GM18508 (cell line): ENCODE results near the gene MNX1.

Experiments
- ATAC-seq: cut with Tn5 transposase; IDR thresholded peaks from one replicate; pipeline ENCODE4 v1.9.1; 2021; ENCODE audit warnings: moderate number of reproducible peaks; ENCODE audit not compliant: insufficient read depth, unreplicated experiment

MNX1 gene

DNA sequence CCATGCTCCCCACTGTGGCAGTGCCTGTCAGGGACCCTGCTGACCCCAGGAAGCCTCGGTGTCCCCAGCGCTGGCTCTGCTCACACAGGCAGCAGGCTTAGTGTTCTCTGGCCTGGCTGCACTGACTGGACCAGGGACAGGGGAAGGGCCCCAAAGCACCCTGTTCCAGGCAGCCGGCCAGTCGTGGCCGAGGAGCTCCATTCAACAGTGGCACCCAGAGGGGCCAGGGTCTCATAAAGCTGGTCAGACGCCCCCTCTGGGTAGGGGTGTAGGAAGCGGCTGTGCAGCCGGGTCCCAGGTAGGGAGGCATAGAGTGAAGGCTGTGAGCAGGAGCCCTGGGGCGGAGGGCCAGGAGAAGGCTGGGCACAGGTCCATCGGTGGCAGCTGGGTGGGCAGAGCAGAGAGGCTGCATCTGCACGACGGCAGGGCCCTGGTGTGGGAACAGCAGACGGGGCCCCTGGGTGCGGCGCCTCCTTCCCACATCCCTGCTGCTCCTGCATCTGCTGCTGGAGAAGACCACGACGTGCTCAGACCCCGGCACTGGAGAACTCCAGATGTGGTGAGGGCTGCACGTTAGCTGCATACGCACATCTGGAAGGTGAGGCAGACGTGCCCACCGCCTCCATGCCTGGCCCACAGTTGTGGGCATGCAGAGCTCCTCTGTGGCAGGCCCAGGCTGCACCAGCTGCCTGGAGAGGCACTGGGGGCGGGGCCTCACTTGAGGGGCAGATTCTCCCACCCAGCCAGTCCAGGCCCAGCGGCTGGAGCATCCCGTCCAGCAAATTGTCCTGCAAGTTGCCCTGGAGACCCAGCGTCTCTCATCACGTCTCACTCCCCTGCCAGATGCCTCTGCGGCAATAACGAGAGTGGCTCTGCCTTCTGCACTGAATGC lies 25.1 kb downstream of the MNX1 start:
- no peak for ATAC-seq

DNA sequence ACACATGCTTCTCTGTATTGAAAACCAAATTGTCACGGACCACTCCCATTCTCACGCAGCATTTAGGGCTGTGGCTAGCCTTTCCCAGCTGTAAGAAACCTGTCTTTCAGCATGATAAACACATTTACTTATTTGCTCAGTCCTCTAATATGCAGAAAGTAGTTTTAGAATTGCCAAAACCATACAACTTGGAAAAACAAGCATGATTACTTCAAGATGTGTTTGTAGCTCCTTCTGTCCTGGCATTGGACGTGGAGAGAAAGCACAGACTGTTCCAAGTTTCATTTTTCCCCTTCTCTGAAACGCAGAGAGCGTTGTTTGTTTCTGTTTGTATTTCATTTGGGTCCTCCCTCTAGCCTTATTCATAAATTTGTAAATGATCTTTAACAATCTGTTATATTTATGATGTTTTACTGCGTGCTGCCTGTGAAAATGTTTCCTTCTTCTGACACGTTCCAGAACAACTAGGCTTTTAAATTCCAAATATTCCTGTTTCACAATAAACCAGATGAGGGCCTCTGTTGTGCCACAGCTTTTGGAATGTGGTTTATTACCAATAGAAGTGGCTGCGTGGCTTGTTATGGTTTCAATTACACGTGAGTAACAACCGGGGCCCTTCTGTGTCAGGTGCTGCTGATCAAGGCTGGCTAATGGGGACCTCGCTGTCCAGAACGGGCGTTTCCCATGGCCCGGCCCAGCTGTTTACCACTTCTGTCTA lies 26.1 kb downstream of the MNX1 start:
- ATAC-seq, result no peak

DNA sequence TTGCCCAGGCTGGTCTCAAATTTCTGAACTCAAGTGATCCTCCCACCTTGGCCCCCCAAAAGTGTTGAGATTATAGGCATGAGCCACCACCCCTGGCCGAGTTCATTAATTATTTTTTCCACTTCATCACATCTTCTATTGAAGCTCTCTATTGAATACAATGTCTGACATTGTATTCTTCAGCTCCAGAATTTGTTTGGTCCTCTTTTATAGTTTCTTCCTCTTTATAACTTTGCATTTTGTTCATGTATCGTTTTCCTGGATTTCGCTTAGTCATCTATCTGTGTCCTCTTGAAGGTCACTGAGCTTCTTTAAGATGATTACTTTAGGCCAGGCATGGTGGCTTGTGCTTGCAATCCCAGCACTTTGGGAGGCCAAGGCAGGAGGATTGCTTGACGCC lies 30.8 kb downstream of the MNX1 start:
- ATAC-seq, result no peak

DNA sequence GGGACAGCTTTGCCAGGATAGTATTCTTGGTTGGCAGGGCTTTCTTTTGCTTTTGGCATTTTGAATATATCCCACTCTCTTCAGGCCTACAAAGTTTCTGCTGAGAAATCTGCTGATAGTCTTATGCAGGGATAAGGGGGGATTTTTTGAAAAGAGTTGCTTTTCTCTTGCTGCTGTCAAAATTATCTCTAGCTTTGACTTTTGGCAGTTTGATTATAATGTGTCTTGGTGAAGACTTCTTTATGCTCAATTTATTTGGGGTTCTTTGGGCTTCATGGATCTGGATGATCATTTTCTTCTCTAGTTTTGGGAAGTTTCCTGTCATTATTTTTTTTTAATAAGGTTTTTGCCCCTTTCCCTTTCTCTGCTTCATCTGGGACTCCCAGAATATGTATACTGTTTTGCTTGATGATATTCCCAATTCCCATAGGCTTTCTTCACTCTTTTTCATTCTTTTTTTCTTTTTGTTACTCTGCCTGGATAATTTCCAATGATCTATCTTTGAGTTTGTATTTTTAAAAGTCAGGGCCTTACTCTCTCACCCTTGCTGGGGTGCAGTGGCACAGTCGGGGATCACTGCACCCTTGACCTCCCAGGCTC lies 31.4 kb downstream of the MNX1 start:
- no peak for ATAC-seq

DNA sequence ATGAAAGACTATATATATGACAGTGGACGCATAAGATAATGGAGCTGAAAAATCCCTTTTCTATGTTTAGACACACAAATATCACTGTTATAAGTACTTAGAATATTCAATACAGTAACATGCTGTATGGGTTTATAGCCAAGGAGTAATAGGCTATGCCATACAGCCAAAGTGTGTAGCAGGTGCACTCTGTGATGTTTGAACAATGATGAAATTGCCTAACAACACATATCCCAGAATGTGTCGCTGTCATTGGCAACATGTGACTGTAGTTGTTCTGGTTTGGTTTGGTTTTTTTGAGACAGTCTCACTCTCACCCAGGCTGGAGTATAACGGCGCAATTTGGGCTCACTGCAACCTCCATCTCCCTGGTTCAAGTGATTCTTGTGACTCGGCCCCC lies 34.8 kb downstream of the MNX1 start:
- ATAC-seq, result no peak

DNA sequence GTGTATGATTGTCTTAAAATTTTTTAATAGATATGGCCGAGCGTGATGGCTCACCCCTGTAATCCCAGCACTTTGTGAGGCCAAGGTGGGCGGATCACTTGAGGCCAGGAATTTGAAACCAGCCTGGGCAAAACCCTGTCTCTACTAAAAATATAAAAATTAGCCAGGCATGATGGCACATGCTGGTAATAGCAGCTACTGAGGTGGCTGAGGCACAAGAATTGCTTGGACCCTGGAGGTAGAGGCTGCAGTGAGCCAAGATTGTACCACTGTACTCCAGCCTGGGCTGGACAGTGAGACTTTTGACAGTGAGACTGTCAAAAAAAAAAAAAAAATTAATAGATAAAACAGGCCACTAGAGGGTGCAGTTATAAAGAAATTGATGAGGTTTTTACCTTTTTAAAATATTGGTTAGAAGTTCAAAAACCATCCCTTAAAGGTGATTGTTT lies 40.5 kb downstream of the MNX1 start:
- ATAC-seq, result no peak

DNA sequence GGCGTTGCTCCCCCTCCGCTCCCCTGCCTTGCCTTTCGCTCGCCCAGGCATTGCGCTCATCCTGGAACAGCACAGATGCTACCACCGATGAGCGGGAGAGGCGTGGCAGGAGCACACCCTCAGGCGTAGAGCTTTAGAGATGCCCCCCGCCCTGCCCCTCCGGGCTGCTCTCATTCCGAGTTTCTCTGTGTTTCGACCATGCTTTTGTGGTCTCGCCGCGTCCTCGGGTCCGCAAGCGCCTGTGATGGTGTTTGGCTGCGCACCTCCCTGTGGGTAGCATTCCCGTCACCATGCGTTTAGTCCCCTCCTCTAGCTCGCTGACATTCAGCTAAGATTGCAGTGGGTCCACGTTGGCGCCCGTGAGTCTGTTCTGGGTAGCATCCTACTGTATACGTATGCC lies 42.3 kb downstream of the MNX1 start:
- ATAC-seq, result no peak

DNA sequence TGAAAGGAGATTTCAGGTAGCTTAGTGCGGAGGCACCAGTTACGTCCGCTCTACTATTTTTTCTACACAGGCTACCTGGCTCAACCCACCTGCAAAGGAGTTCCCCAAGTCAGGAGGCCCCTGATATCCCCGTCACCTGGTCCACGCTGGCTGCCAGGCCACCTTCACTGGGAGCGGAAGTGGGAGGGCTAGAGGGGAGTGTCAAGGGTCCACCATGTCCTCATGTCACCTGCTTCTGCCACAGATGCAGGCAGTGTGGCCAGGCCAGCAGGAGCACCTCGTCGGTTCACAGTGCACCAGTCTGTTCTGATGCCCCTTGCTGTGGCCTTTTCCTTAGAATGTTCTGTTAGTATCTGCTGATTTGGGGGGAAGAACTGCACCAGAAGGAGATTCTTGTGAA lies 44.1 kb downstream of the MNX1 start:
- no peak for ATAC-seq

DNA sequence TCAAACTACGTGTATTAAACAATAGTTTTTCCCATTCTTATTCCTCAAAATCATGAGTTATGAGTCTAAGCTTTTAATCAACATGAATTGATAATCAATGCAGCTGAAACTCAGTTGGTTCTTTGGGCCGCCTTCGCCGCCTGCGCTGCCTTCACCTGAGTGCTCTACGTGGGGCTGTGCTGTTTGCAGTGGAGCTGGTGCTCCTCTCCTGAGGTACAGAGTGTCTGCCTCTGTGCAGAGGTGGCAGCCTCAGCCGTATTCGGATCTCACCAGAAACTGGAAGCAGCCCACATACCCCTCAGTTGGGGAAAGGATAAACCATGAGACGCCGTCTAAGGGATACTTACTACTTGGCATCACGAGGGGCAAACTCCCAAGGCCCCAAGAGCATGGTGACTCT lies 45.5 kb downstream of the MNX1 start:
- no peak for ATAC-seq

DNA sequence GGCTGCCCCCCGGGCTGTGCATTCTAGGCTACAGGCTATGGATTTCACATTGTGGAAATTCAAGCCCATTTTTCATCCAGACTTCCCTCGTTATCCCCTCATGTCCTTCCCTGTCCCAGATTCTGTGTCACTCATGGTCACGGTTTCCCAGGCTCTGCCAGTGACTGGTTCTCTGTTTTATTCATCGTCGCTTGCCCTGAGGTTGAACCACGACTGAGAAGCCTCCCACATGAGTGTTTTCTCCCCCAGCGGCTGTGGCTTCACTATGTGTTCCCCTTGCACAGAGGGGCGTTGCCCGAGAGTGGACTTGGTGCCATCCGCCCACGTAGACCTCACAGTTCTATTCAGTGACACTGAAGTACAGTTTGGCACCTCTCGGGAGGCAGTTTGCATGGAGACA lies 47.0 kb downstream of the MNX1 start:
- no peak for ATAC-seq

DNA sequence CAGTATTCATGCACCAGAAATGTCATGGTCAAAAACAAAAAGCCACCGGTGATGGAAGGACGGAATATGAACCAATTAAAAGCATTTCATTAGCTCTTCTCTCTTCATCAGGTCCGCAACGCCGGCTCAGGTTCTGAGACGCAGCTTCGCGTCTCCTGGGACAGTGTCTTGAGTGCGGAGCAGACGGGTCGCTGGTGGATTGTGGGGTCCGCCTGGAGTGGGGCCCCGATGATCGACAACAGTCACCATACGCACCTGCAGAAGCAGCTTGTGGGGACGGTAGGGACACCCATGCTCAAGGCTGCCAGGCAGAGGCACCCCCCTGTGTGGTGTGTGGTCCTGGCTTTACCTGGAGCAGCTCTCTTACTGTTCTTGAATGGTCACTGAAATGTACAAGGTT lies 47.6 kb downstream of the MNX1 start:
- no peak for ATAC-seq

DNA sequence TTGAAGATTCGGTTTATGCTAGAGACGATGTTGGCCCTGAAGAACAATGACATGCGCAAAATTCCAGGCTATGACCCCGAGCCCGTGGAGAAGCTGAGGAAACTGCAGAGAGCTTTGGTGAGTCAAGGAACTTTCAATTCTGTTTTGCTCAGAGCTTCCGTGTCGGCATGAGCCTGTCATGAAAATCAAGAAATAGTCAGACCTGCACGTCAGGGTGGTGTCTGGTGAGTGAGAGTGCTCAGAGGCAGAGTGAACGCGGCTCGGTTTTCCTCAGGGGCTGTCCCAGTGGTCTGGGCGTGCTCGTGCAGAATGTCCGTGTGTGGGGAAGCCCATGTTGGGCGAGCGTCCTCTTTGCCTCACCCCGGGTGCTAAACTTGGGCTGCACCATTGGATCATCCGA lies 48.3 kb downstream of the MNX1 start:
- ATAC-seq, result no peak

DNA sequence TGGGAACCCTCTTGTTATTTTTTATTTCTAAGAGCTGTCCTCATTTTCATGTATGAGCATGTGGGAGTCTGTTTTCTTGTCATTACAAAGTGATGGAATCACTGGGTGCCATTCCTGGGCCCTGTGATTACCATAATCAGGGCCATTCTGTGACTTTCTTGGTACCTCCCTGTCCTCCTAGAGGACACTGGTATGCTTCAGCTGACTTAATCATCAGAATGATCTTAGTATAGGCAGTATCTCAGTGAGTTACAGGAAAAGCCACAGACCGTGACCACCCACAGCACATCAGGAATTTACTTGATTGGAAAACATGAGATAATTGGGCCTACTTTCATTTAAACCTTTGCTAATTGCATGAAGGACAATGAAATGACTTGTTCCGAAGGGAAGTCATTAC lies 53.7 kb downstream of the MNX1 start:
- ATAC-seq, result no peak

DNA sequence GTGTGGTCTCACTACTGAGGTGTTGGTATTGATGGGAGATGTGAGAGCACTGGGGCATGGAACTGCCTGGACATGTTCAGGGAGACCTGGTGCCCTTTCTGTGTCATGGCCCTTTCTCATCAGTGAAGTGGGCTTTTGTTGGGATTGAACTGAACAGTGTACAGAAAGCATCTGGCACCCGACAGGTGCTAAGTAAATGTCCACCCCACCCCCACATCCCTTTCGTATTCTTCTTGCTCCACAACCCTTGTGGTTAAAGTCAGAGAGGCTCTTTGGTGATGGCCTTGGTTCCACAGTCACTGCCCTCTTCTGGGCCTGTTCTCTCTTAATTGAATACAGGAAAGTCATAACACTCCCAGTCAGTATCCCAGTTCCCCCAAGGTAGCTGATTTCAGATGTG lies 55.5 kb downstream of the MNX1 start:
- no peak for ATAC-seq
